NCI-H2107 treated with DMSO at 0.1 percent for 48 hours (cell line): ENCODE results near the gene ACP2.
A peak's percentile ranks its signal among the peaks of the same experiment; 100 is the strongest.

Source experiments
- DNase-seq: peaks from one replicate; lab custom pipeline; 2025; ENCODE audit not compliant: unreplicated experiment; lab: John Stamatoyannopoulos, UW

ACP2 gene

GRCh38 chr11:47269002-47269828 is 20.6 kb upstream of the ACP2 start:
- DNase-seq: peak; percentile 91

- no peak for DNase-seq
These were observed 19.9 kb upstream of the ACP2 start for GRCh38 chr11:47268448-47269001.

GRCh38 chr11:47267876-47268275 is 19.3 kb upstream of the ACP2 start:
- no peak for DNase-seq

- no peak for DNase-seq
These were observed 15.9 kb upstream of the ACP2 start for GRCh38 chr11:47264521-47264920.

- DNase-seq: no peak
These were observed 15.5 kb upstream of the ACP2 start for GRCh38 chr11:47264119-47264518.

GRCh38 chr11:47261291-47261800 is 12.7 kb upstream of the ACP2 start:
- DNase-seq: no peak

- DNase-seq: no peak
These were observed 11.8 kb upstream of the ACP2 start for GRCh38 chr11:47260366-47260765.

GRCh38 chr11:47259232-47259977 is 10.8 kb upstream of the ACP2 start:
- no peak for DNase-seq

- no peak for DNase-seq
These were observed 9.8 kb upstream of the ACP2 start for GRCh38 chr11:47258317-47258902.

- DNase-seq: no peak
These were observed 9.1 kb upstream of the ACP2 start, which contains the start of gene NR1H3 for GRCh38 chr11:47257517-47258316. NR1H3 (plus strand) TSS chr11:47257996; CDS start chr11:47259217, 1,221 bp downstream.

- DNase-seq: no peak
These were observed 8.5 kb upstream of the ACP2 start for GRCh38 chr11:47257177-47257516.

- no peak for DNase-seq
These were observed 7.8 kb upstream of the ACP2 start for GRCh38 chr11:47256374-47256773.

GRCh38 chr11:47254386-47254785 is 5.8 kb upstream of the ACP2 start:
- DNase-seq: no peak

GRCh38 chr11:47253660-47254059 is 5.0 kb upstream of the ACP2 start:
- no peak for DNase-seq

- DNase-seq: no peak
These were observed 3.1 kb upstream of the ACP2 start for GRCh38 chr11:47251751-47252150.

- DNase-seq: no peak
These were observed 733 bp upstream of the ACP2 start for GRCh38 chr11:47249378-47249715.

GRCh38 chr11:47248304-47248663 is 330 bp downstream of the ACP2 start:
- DNase-seq: no peak

GRCh38 chr11:47247502-47247901 is 1.1 kb downstream of the ACP2 start:
- DNase-seq: no peak

GRCh38 chr11:47245611-47246357 is 2.8 kb downstream of the ACP2 start:
- DNase-seq: no peak
